G401 (cell line): Measurements from ENCODE around the gene VPS33A. TPM values are rescaled to one million over a fixed set of nuclear protein-coding genes. Genes with fewer than 3 reads are reported as not detected.
"Not testable (repeated sequence)": the region's sequence is repeated elsewhere in the genome, so short reads cannot be mapped to it uniquely, and the experiment has no call there.

ENCODE experiments used
- DNase-seq: peaks from one replicate; pipeline ENCODE4 v3.0.0-alpha.2; 2015; ENCODE audit warnings: low spot score
- in situ Hi-C: cut with HindIII; loops from 2 replicates; pipeline ENCODE4 v1.10.0; 2016; ENCODE audit warnings: low sequenced_read_pairs, mixed read lengths
- total RNA-seq: library from RNA; depleted of rRNA; stranded (reverse); fragments of >200 nt; shearing (Covaris generic); gene quantifications from 2 replicates; pipeline ENCODE4 v1.2.3, GENCODE V29; 2014

Gene VPS33A
- total RNA-seq, 1 experiment from 2014 or later = 65.0 TPM

DNA sequence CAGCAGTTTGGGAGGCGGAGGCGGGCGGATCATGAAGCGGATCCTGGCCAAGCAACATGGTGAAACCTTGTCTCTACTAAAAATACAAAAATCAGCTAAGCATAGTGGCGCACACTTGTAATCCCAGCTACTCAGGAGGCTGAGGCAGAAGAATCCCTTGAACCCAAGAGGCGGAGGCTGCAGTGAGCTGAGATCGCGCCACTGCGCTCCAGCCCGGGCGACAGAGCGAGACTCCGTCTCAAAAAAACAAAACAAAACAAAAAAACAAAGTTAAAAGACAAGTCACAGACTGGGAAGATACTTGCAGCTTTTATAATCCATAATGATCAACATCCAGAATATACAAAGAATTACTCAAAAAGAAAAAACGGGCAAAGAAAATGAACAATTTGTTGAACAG lies 5.6 kb downstream of the VPS33A start:
- DNase-seq, in situ Hi-C loops: not testable (repeated sequence)

DNA sequence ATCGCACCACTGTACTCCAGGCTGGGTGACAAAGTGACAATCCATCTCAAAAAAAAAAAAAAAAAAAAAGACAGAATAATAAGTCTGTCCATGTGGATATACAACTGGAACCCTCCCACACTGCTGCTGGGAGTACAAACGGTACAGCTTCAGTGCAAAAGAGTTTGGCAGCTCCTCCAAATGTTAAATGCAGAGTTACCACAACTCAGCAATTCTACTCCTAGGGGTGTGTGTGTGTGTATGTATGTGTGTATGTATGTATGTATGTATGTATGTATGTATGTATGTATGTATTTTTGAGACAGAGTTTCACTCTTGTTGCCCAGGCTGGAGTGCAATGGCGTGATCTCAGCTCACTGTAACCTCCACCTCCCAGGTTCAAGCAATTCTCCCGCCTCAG lies 7.4 kb downstream of the VPS33A start:
- DNase-seq, in situ Hi-C loops: not testable (repeated sequence)

DNA sequence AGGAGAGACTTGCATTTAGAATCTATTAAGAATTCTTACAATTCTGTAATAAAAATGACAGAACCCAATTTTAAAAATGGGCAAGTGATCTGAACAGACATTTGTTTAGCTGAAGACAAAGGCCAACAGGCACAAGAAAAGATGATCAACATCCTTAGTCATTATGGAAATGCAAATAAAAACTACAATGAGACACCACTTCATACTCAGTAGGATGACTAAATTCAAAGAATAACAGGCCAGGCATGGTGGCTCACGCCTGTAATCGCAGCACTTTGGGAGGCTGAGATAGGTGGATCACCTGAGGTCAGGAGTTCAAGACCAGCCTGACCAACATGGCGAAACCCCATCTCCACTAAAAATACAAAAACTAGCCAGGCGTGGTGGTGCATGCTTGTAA lies 7.8 kb downstream of the VPS33A start:
- in situ Hi-C loops, DNase-seq: not testable (repeated sequence)

DNA sequence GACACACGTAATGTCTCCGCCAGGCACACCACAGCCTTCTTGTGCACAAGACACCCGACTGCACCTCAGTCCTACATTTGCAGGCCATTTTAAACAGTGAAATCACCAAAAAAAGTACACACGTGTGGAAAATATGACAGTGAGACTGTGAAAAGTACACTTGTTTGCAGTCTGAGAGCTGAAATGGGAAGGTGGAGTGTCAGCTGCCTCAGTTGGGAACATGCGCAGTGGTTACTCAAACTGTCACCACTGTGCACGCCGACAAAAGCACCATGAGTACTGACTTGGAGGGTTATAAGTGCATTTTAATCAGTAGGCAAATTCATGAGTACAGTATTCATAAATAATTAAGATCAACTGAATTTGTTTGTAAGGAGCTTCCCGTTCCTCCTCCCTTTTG lies 15.8 kb downstream of the VPS33A start:
- DNase-seq = peak; percentile 77
- in situ Hi-C loops = no loop called here

DNA sequence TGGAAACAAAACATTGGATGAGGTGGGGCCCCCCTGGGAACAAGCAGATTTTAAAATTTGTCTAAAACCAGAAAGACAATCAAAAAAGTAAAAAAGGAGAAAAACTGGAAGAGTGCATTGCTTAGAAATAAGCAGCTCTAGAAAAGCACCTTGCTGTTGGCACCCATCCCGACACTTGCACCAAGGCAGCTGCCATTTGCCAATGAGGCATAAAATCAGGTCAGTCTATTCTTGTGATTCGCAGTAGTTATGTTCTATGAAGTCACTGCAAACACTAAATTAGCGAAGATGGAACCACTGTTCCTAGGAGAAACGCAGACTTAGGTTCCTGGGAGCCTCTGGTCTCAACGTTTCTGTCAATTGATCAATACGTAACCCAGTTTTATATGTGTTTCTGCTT lies 16.2 kb downstream of the VPS33A start:
- in situ Hi-C loops = no loop called here
- DNase-seq = peak; percentile 93

DNA sequence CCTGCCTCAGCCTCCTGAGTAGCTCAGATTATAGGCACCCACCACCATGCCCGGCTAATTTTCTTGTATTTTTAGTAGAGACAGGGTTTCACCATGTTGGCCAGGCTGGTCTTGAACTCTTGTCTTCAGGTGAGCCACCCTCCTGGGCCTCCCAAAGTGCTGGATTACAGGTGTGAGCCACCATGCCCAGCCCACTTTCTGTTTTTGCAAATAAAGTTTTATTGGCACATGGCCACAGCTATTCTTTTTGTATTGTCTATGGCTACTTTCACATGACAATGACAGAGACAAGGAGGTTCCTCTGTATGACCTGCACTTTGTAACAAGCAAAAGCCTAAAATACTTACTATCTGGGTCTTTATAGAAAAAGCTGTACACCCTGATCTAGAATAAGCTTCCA lies 20.7 kb downstream of the VPS33A start:
- in situ Hi-C loops = no loop called here
- DNase-seq = no peak

DNA sequence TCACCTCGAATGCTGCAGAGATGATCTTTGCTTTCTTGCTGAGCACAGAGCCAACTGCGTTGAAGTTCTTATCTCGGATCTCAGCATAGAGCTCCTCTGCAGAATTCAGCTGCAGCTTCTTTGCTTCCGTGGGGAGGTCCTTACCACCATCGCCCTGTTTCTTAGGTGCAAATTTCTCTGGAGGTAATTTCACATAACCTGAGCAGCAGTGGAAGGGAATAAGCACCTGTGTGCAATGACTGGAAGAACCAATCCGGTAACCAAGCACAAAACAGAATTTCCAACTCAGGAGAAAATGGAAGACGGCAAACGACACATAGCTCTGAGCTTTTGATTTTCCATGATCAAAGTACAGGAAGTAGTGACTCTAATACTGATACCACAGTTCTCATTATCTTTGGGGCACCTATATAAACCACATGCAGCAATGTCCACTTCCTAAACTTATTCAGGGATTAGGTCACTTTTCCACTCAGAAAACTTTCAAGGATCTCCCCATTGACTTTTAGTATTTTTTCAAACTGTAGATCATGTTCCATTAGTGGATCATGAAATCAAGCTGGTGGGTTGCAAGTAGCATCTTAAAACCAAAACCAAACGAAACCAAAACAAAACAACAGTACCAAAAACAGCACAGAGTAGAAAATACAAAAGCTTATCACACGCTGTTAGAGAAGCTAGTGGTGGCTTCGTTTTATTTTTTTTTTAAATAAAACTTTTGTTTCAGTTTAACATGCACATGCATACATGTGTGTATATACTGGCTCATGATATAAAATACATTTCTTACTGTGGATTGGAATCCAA lies 21.5 kb downstream of the VPS33A start:
- in situ Hi-C loops = no loop called here
- no peak for DNase-seq

DNA sequence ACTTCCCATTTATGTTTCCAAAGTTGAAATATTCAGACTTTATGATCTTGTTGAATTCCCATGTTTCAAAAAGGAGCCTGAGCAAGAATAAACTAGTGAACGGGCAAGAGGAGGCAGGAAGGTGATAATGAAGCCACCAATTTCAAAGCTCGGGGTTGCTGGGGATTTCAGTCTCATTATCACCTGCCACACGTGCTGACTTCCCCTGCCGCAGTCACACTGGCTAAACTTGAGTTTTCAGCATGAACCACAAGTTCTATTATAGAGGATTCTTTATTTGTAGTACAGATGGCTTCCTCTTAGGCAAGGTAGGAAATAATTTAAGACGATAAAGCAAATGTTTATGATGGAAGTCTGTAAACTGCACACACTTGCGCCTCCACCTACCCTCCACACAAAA lies 22.3 kb downstream of the VPS33A start:
- no peak for DNase-seq
- in situ Hi-C loops = no loop called here

DNA sequence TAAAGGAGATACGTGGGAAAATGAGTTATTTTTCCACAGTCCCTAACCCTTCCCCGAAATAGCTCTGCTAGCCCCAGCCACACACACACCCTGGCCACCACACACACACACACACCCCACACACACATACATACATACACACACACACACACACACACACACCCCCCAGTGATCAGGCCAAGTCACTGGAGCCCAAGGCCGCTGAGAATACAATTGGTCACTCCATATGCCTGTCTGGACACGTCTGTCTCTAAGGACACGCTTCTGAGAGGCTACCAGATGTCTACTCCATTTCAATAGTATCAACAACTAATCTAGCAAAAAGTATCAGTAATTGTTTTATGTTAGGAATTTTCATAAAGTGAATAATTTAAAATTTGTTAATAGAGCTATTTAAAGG lies 27.4 kb downstream of the VPS33A start:
- DNase-seq = no peak
- in situ Hi-C loops = no loop called here

DNA sequence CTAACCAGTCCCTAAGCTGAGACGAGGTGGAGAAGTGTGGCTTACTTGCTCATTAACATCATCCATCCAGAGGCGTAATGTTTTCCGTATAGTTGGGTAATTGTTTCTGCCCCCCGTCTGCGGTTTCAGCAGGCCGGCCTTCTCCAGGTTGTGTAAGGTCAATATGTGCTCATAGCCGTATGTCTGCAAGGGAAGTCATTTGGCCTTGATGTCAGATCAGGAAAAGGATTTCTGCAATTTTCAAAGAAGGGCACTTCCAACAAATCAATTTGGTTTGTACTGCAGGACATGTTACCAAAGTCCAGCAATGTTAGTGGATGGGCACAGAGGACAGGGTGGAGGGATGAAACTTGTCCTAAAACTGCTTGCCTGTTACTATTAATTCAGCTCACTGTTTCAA lies 30.6 kb downstream of the VPS33A start:
- in situ Hi-C loops = no loop called here
- no peak for DNase-seq

DNA sequence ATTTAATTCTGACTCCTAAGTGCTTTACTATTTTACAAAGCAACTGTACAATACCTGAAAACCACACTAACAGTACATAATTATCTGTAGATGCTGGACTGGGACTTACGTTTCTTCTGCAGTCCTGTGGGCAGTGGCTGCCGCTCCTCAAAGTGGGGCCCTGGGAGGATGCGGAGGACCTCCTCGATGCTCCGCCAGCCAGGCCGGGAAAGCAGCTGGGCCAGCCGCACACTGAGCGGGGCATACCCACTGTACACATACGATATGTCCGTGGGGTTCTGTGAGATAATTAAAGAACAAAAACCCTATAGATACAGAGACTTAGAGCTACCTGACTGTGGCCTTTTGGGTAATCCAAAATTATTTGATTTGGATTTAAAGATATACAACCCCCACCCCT lies 33.6 kb downstream of the VPS33A start:
- in situ Hi-C loops = no loop called here
- no peak for DNase-seq

DNA sequence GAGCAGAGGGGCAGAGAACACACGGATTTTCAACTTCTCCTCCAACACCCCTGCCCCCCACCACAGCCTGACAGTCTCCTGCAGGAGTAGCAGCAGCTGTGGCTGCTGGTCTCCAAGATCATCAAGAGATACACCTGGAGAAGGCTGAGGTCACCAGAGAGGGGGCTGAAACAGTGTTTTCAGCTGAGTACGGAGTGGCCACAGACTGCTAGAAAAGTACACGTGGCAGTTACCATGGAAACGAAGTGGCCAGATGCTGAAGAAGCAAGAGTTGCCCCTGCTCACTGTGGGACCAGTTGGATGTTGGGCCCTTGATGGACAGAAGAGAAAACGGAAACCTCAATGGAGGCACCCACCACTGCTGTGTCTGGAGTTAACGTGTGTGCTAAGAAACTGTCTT lies 35.5 kb downstream of the VPS33A start:
- no peak for DNase-seq
- in situ Hi-C loops = no loop called here

DNA sequence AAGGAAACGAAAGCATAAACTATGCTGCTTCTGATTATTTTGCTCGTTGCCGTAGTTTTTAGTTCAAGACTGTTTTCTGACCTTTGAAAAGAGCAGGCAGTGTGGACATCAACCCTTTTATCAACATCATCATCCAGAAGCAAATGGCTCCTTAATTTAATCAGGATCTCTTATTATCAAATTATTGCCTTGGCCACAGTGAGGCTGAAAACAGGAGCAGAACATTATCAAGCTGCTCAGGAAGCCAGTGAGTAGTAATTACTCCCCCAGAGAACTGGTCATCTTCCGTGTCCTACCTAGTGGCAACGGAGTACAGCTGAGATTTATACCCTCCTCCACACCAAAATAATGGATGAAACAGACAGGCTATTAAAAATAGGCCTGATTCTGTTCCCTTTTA lies 38.2 kb downstream of the VPS33A start:
- in situ Hi-C loops = no loop called here
- no peak for DNase-seq

DNA sequence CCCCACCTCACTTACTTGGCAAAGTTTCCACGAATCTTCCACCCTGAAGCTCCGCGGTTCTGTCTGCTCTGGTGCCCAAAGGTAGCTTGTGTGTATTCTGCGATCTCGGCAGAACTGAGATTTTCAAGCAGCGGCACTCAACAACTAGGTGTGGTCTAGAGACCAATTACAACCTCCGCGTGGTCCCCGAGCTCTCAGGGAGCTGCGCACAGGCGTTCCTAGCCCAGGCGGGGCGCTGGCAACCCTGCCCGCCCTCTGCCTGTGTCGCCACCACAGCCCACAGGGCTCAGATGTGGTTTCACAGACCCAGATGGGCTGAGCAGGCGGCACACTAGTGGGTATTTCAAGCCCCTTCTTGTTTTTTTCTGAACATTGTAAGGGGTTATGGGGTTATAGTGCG lies 39.0 kb downstream of the VPS33A start:
- in situ Hi-C loops = no loop called here

DNA sequence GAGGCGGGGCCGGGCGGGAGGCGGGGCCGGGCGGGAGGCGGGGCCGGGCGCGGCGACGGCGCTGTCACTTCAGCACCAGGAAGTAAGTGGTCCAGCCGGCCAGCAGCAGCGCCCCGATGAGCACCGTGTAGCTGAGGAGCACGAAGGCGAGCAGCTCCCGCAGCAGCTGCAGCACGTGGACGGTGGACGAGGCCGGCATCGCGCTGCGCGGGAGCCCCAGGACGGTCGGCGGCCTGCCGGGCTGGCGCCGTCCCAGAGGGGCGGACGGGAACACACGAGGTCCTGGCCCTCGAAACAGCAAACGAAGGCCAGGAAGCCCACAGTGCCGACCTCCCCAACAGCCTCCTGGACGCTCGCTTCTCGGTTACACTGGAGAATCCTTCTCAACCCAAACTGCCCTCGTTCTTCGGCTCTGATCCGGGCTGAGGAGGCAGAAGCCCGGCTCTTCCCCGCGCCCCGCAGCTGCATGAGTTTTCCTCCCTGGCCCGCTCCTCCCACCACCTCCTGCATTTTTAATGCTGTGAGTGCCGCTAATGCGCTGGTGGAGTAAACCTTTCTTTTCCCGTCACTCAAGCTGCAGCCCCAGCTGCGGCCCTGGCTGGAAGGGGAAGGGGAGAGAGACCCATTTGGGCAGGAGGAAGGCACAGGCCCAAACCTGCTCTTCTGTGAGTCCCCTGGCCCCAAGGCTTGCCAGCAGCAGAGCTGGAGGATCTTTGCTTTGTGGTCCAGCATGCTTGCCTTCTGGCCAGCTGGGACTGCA lies 39.7 kb downstream of the VPS33A start:
- DNase-seq = no peak
- in situ Hi-C loops = no loop called here

More for the DNA sequence above, 39.0 kb downstream of the VPS33A start:
- no peak for DNase-seq

DNA sequence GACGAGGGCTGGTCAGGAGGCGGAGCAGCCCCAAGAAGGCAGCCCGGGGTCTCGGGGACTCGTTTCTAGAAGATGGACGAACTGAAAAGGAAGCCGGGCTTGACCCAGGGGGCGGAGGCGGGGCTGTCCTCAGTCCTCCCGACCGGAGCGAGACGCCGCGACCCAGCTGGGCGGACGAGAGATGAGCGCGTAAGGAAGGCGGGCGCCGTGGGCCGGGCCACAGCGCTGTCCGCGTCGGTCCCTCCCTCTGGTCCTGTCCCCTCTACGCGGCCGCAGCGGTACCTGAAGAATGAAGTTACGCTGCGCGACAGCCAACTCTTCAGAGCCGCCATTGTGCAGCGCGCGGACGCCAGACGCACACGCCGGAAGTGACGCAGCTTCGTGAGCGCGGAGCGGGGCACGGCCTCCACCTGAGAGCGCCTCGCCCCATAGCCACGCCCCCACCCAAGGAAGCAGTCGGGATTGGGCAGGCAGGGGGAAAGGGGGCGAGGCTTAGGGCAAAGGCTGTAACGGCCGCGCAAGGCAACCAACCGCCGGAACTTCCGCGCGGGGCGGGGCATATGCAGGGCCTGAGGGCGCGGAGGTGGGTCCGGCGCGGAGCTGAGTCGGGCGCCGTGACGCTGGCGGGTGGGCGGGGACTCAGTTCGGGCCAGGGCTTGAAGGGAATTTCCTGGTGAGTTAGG lies 40.5 kb downstream of the VPS33A start, which contains the start of gene DIABLO:
Gene DIABLO, minus strand, starts transcription at position 370 of the 683 bp plus-strand sequence. Its CDS starts 38 bp downstream, at position 332.
- in situ Hi-C loops = no loop called here
- DNase-seq = peak; percentile 100

DNA sequence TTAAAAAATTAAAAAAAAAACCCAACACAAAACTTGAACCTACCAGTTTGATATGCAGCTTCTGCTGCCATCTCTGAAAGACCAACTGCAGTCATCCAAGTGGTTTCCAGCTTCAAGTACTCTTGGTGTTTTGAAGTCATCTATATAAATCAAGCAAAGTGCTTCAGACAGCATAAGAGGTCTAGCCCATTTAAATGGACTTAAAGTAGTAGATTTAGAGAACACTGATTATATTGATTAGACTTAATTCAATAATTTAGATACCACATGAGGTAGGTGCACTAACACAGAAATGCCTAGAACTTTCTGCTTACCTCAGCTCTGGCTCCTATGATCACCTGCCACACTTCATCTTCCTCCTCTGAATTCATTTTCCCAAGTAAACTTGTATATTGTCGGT lies 49.8 kb downstream of the VPS33A start:
- in situ Hi-C loops = no loop called here
- DNase-seq = no peak

DNA sequence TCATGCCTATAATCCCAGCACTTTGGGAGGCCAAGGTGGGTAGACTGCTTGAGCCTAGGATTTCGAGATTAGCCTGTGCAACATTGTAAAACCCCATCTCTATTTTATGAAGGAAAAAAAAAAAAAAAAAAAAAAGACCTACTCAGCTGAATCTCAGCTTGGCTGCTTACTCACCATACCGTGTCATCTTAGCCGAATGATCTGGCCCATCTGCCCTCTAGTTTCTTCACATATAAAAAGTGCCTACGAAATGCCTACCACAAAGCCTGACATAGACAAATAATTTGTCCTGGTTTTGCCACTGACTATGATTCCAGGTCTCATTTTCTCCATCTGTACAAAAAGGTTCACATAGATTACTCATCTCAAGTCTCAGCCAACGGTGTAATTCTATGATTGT lies 50.5 kb downstream of the VPS33A start:
- in situ Hi-C loops = no loop called here
- DNase-seq = no peak

DNA sequence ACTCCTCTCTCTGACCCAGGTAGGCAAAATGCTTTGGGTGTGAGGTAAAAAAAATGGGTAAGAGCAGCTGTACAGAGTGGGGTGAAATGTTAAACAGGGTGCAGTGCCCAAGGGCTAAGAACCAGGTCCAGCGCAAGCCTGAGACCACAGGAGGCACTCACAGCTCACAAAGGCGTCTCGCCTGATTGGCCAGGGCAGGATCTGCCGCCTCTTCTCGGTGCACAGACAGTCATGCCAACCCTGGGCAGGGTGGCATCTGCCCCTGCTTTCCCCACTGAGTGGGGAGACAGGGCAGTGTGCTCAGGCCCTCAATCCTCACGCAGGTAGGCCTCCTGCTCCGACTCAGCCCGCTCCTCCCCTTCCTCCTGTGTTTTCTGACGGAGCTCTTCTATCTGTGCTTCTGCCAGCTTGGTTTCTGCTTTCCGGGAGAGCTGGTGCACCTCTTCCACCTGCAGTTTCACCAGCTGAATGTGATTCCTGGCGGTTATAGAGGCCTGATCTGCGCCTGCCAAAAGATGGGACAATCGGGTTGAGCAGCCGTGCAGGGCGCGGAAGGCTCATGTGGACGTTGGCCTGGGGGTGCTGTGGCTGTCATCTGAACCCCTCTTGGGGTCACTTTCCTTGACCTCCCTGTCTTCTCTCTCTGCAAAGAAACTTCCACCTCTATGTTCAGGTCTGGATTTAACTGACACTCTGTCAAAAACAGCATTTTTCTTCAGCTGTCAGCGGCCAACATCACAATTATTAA lies 58.0 kb downstream of the VPS33A start:
- in situ Hi-C loops = no loop called here
- peak; percentile 64 for DNase-seq
